HG02840 (cell line): ENCODE data around the gene PARVG.

ENCODE experiments used
- ATAC-seq: cut with Tn5 transposase; IDR thresholded peaks from one replicate; pipeline ENCODE4 v1.9.1; 2021; ENCODE audit warnings: mild to moderate bottlenecking, moderate library complexity, moderate number of reproducible peaks; ENCODE audit not compliant: unreplicated experiment, low FRiP score

The PARVG gene, protein sequence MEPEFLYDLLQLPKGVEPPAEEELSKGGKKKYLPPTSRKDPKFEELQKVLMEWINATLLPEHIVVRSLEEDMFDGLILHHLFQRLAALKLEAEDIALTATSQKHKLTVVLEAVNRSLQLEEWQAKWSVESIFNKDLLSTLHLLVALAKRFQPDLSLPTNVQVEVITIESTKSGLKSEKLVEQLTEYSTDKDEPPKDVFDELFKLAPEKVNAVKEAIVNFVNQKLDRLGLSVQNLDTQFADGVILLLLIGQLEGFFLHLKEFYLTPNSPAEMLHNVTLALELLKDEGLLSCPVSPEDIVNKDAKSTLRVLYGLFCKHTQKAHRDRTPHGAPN

DNA sequence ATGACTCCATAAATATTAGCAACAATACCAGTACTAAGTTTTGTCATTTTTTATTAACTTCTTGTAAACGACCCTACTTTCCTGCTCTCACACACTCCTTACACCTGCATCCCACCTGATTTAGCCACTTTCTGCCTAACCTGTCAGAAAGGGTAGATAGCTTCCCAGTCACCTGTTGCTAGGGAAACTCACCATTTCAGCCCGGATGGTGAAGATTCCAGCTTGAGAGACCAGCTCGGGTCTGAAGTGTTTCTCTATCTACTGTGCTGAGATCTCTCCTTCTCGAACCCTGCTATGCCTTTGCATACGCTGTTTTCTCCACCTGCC lies at the start of gene PARVG:
Gene PARVG (plus strand): TSS at position 220 of the 327 bp plus-strand sequence. CDS start 2,405 bp downstream, outside the sequence.
- ATAC-seq: no peak

- no peak for ATAC-seq
These were observed 49.3 kb upstream of the PARVG start for GRCh38 chr22:44131412-44131811.

GRCh38 chr22:44131989-44132685 lies 48.6 kb upstream of the PARVG start:
- no peak for ATAC-seq

GRCh38 chr22:44132724-44133123 lies 48.0 kb upstream of the PARVG start:
- no peak for ATAC-seq

DNA sequence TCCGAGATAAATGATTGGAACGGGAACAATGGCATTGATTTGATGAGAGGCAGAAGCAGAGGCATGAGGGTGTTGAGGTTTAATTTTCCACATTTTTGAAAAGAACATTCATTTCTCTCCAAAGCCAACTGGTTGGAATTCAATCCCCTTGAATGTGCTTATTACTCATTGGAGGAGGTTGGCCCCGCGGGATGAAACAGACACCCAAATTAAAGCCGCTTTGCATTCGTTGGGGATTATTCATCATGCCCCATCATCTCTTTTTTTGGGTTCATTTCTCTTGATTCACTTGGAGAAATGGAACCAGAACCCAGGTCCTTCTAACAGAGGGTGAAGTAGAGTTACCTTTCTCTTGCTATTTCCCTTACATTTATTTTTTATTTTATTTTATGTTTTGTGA lies 47.6 kb upstream of the PARVG start:
- no peak for ATAC-seq

- no peak for ATAC-seq
These were observed 46.7 kb upstream of the PARVG start for GRCh38 chr22:44133901-44134571.

DNA sequence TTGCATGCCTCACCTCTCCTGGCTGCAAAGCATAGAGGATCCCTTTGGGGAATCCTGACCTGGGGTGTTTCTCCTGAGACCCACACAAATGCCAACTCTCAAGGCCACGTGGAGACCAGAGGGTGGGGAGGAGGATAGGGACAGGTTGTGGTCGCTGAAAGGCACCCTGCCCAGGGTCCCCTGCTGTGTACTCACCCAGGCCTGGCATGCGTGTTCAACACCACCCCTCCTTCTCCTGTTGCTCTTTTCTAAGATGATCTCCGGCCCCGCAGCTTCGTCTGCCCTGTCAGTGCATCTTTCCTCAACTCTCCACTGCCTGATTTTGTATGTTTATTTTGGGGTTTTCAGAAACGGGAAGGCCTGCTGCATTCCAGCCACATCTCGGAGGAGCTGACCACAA lies 44.6 kb upstream of the PARVG start:
- no peak for ATAC-seq

- no peak for ATAC-seq
These were observed 43.9 kb upstream of the PARVG start for GRCh38 chr22:44136786-44137185.

DNA sequence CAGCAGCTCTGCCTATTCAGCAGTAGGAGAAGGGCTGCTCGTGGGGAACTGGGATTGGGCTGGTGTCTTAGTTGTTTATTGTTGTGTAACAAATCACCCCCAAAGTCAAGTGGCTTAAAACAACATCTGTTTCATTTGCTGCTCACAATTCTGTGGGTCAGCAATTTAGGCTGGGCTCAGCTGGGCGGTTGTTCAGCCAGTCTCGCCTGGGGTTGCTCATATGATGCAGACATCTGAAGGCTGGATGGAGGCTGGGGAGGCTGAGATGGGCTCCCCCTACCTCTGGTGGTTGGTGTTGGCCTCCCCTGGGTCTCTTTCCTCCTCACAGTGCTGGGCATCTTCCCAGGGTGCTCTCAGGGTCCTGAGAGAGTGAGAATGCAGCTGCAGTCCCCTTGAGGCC lies 43.3 kb upstream of the PARVG start:
- no peak for ATAC-seq

DNA sequence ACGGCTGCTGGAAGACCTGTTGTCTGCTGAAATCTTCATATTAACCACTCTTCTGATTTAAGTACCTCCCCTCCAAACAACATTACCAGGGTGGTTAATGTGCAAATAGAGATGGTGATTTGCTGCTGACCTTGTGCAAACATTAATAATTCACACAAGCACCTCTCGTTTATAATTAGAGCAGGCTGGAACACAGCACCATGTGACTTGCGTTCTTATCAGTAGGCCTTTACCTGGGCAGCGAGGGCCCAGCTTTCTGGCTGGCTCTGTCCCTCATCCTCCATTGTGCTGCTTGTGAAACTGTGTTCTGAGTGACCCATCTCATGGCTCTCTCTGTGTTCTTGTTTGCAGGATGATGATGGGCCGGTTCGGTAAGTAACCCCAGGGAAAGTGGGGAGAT lies 41.0 kb upstream of the PARVG start:
- ATAC-seq: no peak

GRCh38 chr22:44142421-44143104 lies 38.2 kb upstream of the PARVG start:
- no peak for ATAC-seq

- ATAC-seq: no peak
These were observed 37.6 kb upstream of the PARVG start for GRCh38 chr22:44143105-44143474.

GRCh38 chr22:44143579-44143978 lies 37.1 kb upstream of the PARVG start:
- no peak for ATAC-seq

DNA sequence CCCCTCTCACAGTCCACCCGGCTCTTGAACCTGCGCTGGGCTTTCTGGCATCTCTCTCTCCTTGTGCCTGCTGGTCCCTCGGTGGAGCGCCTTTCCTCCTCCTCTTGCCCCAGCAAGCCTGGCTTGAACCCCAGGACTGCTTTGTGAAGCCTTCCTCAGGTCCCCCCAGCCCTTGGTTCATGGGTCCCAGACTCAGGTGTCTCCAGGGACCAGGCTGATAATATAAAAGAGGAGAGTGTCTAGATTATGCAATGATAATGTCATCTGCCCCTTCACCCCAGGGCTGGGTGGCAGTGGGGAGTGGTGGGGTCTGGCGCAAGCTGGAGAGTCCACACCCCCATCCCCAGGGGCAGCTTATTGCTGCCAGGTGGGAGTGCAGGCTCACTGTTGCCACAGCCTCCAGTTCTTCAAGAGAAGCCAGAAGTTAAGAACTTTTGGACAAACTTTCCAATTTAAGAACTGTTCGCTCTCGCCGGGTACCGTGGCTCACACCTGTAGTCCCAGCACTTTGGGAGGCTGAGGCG lies 36.6 kb upstream of the PARVG start:
- no peak for ATAC-seq

DNA sequence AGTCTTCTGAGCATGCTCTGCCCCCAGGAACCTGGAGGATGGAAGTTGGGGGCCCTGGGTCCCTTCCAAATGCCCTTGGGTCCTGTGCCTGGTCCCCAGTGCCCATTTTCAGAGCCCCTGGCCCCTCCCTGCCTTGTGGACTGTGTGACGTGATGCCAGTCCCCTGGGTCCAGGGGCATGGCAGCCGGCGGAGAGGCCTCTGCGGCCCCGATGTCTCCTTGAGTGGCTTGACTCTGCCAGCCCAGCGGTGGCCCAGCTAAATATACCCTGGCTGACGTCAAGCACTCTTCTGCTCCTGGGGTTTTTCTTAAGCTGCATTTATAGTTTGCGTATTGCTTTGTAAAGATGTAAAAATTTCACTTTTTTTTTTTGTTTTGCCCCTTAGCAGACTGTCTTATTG lies 35.2 kb upstream of the PARVG start:
- no peak for ATAC-seq

- ATAC-seq: no peak
These were observed 34.5 kb upstream of the PARVG start for GRCh38 chr22:44146088-44146861.

DNA sequence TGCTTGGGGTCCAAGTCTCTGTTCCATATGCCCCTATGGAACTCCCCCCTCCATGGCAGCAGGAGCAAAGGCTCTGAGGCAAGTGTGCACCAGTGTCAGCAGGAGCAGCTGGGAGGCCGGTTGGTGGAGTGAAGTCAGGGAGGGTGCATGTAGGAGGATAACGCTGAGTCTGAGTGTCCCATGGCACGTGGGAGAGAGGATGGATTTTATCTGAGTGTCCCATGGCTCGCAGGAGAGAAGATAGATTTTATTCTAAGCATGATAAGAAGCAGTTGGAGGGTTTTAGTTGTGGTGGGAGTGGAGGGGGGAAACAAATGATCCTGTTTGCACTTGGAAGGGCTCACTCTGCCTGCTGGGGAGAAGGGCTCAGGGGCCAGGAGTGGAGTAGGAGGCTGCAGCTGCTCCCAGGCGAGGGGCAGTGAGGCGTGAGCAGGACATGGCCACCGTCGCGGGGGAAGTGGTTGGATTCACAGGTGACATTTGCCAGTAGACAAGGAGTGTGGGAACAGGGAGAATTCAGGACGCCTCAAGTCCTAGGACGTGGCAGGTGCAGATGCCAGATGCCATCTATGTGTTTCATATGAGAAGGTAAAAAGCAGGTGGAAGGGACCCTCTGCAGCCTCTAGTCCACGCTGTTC lies 33.6 kb upstream of the PARVG start:
- no peak for ATAC-seq

GRCh38 chr22:44147821-44148574 lies 32.7 kb upstream of the PARVG start:
- no peak for ATAC-seq

GRCh38 chr22:44151676-44152075 lies 29.0 kb upstream of the PARVG start:
- no peak for ATAC-seq
